SK-N-SH (cell line): ENCODE data around the gene ATP8A1. TPM values are rescaled to one million over a fixed set of nuclear protein-coding genes. Genes with fewer than 3 reads are reported as not detected.

Experiments used
- CTCF ChIA-PET: fragments of 300-600, 350-600 bp; formaldehyde crosslinking; extraction: SDS; loops from one replicate; lab custom pipeline; 2021; lab: Yijun Ruan, JAX
- POLR2A ChIA-PET: fragments of 350-600 bp; sonication (Branson Sonifier 250); formaldehyde crosslinking; extraction: SDS; loops from one replicate; lab custom pipeline; 2020; ENCODE audit warnings: antibody characterized with exemption, inconsistent platforms; lab: Yijun Ruan, JAX
- DNase-seq: peaks from one replicate; pipeline ENCODE4 v3.0.0; 2012
- H2AFZ ChIP-seq: fragments of 200-600 bp; sonication (generic); 2 replicates; pipeline ENCODE4 v1.8.1; 2016; ENCODE audit warnings: antibody characterized with exemption, mild to moderate bottlenecking, low read depth
- H3F3A ChIP-seq: fragments of 200-600 bp; sonication (generic); replicated peaks from 2 replicates; pipeline ENCODE3; 2016; ENCODE audit warnings: antibody characterized with exemption, mild to moderate bottlenecking; ENCODE audit not compliant: insufficient read depth
- H3K27ac ChIP-seq, 2 experiments: fragments of 200-500 bp in 1 of 2; fragments of 200-600 bp in 1 of 2; sonication (Bioruptor generic) in 1 of 2; sonication (generic), shearing (Covaris generic) in 1 of 2; 2 replicates each; pipeline versions ENCODE4 v1.5.1 to v1.6.1; 2014 to 2016; ENCODE audit warnings: low read depth in 2 of 2, inconsistent platforms in 1 of 2, low read length in 1 of 2, mild to moderate bottlenecking in 1 of 2, mixed read lengths in 1 of 2
- H3K27me3 ChIP-seq: fragments of 200-600 bp; sonication (generic), shearing (Covaris generic); 2 replicates; pipeline ENCODE4 v1.6.1; 2016; ENCODE audit warnings: mixed run types; ENCODE audit not compliant: insufficient read depth
- H3K36me3 ChIP-seq, 2 experiments: fragments of 200-500 bp in 1 of 2; fragments of 200-600 bp in 1 of 2; sonication (Bioruptor generic) in 1 of 2; sonication (generic) in 1 of 2; replicated peaks in 1 of 2; 2 replicates each; pipeline versions ENCODE3 to v1.5.1; 2014 to 2016; ENCODE audit warnings: low read length in 1 of 2, mild to moderate bottlenecking in 1 of 2; ENCODE audit not compliant: insufficient read depth in 2 of 2, control insufficient read depth in 1 of 2
- H3K4me1 ChIP-seq, 2 experiments: fragments of 200-500 bp in 1 of 2; fragments of 200-600 bp in 1 of 2; sonication (Bioruptor generic) in 1 of 2; sonication (generic), shearing (Covaris generic) in 1 of 2; 2 replicates each; pipeline versions ENCODE4 v1.5.1 to v1.6.1; 2014 to 2016; ENCODE audit warnings: low read depth in 1 of 2, low read length in 1 of 2, mixed run types in 1 of 2; ENCODE audit not compliant: insufficient read depth in 2 of 2, control insufficient read depth in 1 of 2
- H3K4me2 ChIP-seq: fragments of 200-600 bp; sonication (generic), shearing (Covaris generic); 2 replicates; pipeline ENCODE4 v1.6.1; 2017; ENCODE audit warnings: mixed run types
- H3K4me3 ChIP-seq, 2 experiments: fragments of 200-500 bp in 1 of 2; fragments of 200-600 bp in 1 of 2; sonication (Bioruptor generic) in 1 of 2; sonication (generic), shearing (Covaris generic) in 1 of 2; 2 replicates each; pipeline versions ENCODE4 v1.5.1 to v1.8.1; 2014 to 2016; ENCODE audit warnings: low read depth in 2 of 2, inconsistent platforms in 1 of 2, low read length in 1 of 2, mild to moderate bottlenecking in 1 of 2, mixed read lengths in 1 of 2, moderate library complexity in 1 of 2
- H3K79me2 ChIP-seq: fragments of 200-600 bp; sonication (generic); 2 replicates; pipeline ENCODE4 v1.8.1; 2017; ENCODE audit warnings: mild to moderate bottlenecking; ENCODE audit not compliant: insufficient read depth
- H3K9ac ChIP-seq: fragments of 200-600 bp; sonication (generic); 2 replicates; pipeline ENCODE4 v1.6.1; 2017; ENCODE audit warnings: mixed run types
- H3K9me2 ChIP-seq: fragments of 200-600 bp; sonication (generic); 2 replicates; pipeline ENCODE4 v1.6.1; 2017; ENCODE audit warnings: mixed run types
- H3K9me3 ChIP-seq: fragments of 200-600 bp; sonication (generic); 2 replicates; pipeline ENCODE4 v1.6.1; 2017; ENCODE audit warnings: mixed run types, mild to moderate bottlenecking, moderate library complexity
- H4K20me1 ChIP-seq: fragments of 200-600 bp; sonication (generic); 2 replicates; pipeline ENCODE4 v1.6.1; 2017; ENCODE audit warnings: mild to moderate bottlenecking, mixed run types; ENCODE audit not compliant: insufficient read depth
- CHD2 ChIP-seq: fragments of 150-350 bp; IDR thresholded peaks from 2 replicates; pipeline ENCODE4 v1.6.1; 2018; ENCODE audit warnings: low read length; ENCODE audit not compliant: partially characterized antibody
- ELF1 ChIP-seq: IDR thresholded peaks from 2 replicates; pipeline ENCODE4 v1.4.0; 2012
- FOSL2 ChIP-seq: IDR thresholded peaks from 2 replicates; pipeline ENCODE4 v1.4.0; 2012; ENCODE audit warnings: low read depth, mild to moderate bottlenecking, moderate library complexity, borderline replicate concordance
- FOXJ3 ChIP-seq: sonication (generic); formaldehyde crosslinking; IDR thresholded peaks from 2 replicates; pipeline ENCODE4 v1.5.1; 2020; ENCODE audit warnings: mild to moderate bottlenecking, missing genetic modification reagents
- GATA2 ChIP-seq: sonication (generic); formaldehyde crosslinking; IDR thresholded peaks from 2 replicates; pipeline ENCODE4 v1.5.0; 2020; ENCODE audit warnings: mild to moderate bottlenecking, missing genetic modification reagents
- JUND ChIP-seq: IDR thresholded peaks from 2 replicates; pipeline ENCODE4 v1.4.0; 2012
- MAX ChIP-seq: IDR thresholded peaks from 2 replicates; pipeline ENCODE4 v1.4.0; 2012; ENCODE audit warnings: low read depth
- MXI1 ChIP-seq: IDR thresholded peaks from 2 replicates; pipeline ENCODE4 v1.6.1; 2012; ENCODE audit warnings: mild to moderate bottlenecking, low read depth, low read length, improper control_type of control experiment
- NRF1 ChIP-seq: IDR thresholded peaks from 2 replicates; pipeline ENCODE4 v1.6.1; 2012; ENCODE audit warnings: low read depth, mild to moderate bottlenecking, low read length
- POLR2AphosphoS5 ChIP-seq: IDR thresholded peaks from 2 replicates; pipeline ENCODE4 v1.6.1; 2012; ENCODE audit warnings: low read depth, low read length
- RAD21 ChIP-seq: IDR thresholded peaks from 2 replicates; pipeline ENCODE4 v1.6.1; 2012; ENCODE audit warnings: mild to moderate bottlenecking, low read length
- RFX5 ChIP-seq: IDR thresholded peaks from 2 replicates; pipeline ENCODE4 v1.6.1; 2012; ENCODE audit warnings: mild to moderate bottlenecking, improper control_type of control experiment, low read length
- RXRA ChIP-seq: IDR thresholded peaks from 2 replicates; pipeline ENCODE4 v1.4.0; 2012; ENCODE audit warnings: low read depth, mild to moderate bottlenecking, borderline replicate concordance
- SMC3 ChIP-seq: IDR thresholded peaks from 2 replicates; pipeline ENCODE4 v1.6.1; 2012; ENCODE audit warnings: low read depth, low read length, improper control_type of control experiment
- TEAD4 ChIP-seq: IDR thresholded peaks from 2 replicates; pipeline ENCODE4 v1.4.0; 2012; ENCODE audit warnings: mild to moderate bottlenecking, borderline replicate concordance; ENCODE audit not compliant: insufficient read depth
- USF1 ChIP-seq: IDR thresholded peaks from 2 replicates; pipeline ENCODE4 v1.4.0; 2012; ENCODE audit warnings: low read depth, borderline replicate concordance
- YY1 ChIP-seq: IDR thresholded peaks from 2 replicates; pipeline ENCODE4 v1.4.0; 2012; ENCODE audit warnings: low read depth, mild to moderate bottlenecking
- WGBS: methylation state at CpG from one replicate; pipeline ENCODE4 v1.1.6; 2017; ENCODE audit warnings: low lambda C conversion rate; 5-methylcytosine and 5-hydroxymethylcytosine counted together
- polyA plus RNA-seq, 3 experiments: library from polyadenylated mRNA; depleted of rRNA; stranded (reverse); fragments of >200 nt; gene quantifications; 2 replicates each; pipeline ENCODE4 v1.2.3, GENCODE V29; 2012
- TF ChIP-seq, protein P1 (sequence below): IDR thresholded peaks from 2 replicates; pipeline ENCODE4; 2012
- TF ChIP-seq, protein P2 (sequence below): IDR thresholded peaks from 2 replicates; pipeline ENCODE4 v1.4.0; 2012; ENCODE audit warnings: low read depth, borderline replicate concordance

Gene ATP8A1
- polyA plus RNA-seq, 1 of the 3 experiments (the other 2 are of a cell fraction): 0.38 TPM

DNA sequence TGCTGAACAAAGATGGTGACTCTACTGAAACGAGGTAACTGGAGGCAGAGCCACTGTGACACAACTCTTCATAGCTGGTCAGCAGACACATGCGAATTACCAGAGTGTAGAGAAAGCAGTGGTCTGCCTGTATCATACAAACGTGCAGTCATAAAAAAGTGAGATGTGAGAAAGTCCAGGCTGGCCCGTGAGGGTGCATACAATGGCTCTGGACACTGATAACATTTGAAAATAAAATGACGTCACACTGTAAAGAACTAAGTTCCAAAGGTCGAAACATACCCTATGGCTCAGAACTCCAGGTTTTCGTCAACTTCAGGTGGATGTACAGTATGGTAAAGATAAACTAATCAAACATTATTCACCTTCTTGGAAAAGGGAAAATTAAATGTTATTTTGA, 163.9 kb downstream of the ATP8A1 start:
- Histone ChIP-seq H3K9me2 (no peaks in the 10 kb centered on the region), H3K27me3 (no peaks in the 10 kb centered on the region), H3K4me2 (no peak overlapping the region), H3K4me3 (no peak overlapping the region), H2AFZ (no peak overlapping the region), H3K4me1 (peaks cover 0 to 4% of the 10 kb centered on the region in 2 experiments; a peak in 1 of 4 replicates), H3K9ac (no peak overlapping the region), H3K79me2 (no peaks in the 10 kb centered on the region), H4K20me1 (no peaks in the 10 kb centered on the region), H3F3A (no peaks in the 10 kb centered on the region), H3K36me3 (peaks cover 0 to 2% of the 10 kb centered on the region in 2 experiments), H3K27ac (no peak overlapping the region), H3K9me3 (no peaks in the 10 kb centered on the region)
- POLR2A ChIA-PET: no interaction called here
- no peak for TF ChIP-seq RXRA
- TF ChIP-seq NRF1: no peak
- no peak for TF ChIP-seq MAX
- no peak for TF ChIP-seq FOSL2
- TF ChIP-seq FOXJ3 (CRISPR knock-in tag): no peak
- no peak for TF ChIP-seq USF1
- TF ChIP-seq POLR2AphosphoS5: no peak
- TF ChIP-seq GATA2 (CRISPR knock-in tag): no peak
- TF ChIP-seq SMC3: no peak
- TF ChIP-seq, protein P1, sequence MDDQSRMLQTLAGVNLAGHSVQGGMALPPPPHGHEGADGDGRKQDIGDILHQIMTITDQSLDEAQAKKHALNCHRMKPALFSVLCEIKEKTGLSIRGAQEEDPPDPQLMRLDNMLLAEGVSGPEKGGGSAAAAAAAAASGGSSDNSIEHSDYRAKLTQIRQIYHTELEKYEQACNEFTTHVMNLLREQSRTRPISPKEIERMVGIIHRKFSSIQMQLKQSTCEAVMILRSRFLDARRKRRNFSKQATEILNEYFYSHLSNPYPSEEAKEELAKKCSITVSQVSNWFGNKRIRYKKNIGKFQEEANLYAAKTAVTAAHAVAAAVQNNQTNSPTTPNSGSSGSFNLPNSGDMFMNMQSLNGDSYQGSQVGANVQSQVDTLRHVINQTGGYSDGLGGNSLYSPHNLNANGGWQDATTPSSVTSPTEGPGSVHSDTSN: no peak
- TF ChIP-seq MXI1: no peak
- no peak for TF ChIP-seq YY1
- TF ChIP-seq, protein P2, sequence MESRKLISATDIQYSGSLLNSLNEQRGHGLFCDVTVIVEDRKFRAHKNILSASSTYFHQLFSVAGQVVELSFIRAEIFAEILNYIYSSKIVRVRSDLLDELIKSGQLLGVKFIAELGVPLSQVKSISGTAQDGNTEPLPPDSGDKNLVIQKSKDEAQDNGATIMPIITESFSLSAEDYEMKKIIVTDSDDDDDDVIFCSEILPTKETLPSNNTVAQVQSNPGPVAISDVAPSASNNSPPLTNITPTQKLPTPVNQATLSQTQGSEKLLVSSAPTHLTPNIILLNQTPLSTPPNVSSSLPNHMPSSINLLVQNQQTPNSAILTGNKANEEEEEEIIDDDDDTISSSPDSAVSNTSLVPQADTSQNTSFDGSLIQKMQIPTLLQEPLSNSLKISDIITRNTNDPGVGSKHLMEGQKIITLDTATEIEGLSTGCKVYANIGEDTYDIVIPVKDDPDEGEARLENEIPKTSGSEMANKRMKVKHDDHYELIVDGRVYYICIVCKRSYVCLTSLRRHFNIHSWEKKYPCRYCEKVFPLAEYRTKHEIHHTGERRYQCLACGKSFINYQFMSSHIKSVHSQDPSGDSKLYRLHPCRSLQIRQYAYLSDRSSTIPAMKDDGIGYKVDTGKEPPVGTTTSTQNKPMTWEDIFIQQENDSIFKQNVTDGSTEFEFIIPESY: no peak
- no peak for TF ChIP-seq ELF1
- TF ChIP-seq RFX5: no peak
- no peak for TF ChIP-seq RAD21
- no peak for TF ChIP-seq CHD2
- TF ChIP-seq TEAD4: no peak
- no peak for TF ChIP-seq JUND
- CTCF ChIA-PET: no interaction called here
- no peak for DNase-seq
- 66% methylated on average over 7 of the region's 7 CpGs for WGBS
